Activated CD8-positive, alpha-beta memory T cell treated with anti-CD3 and anti-CD28 coated beads, Interleukin-2, amount 50 U/mL, for 48 hours (primary cell): ENCODE measurements around the gene NDUFB2.

Source experiments
- DNase-seq: peaks from one replicate; pipeline ENCODE4 v3.0.0-alpha.2; 2020

The NDUFB2 gene

GRCh38 chr7:140745266-140746058 is 49.0 kb downstream of the NDUFB2 start:
- DNase-seq: no peak

- DNase-seq: no peak
Measured at GRCh38 chr7:140746751-140747150, 50.2 kb downstream of the NDUFB2 start.

GRCh38 chr7:140752533-140752932 is 56.0 kb downstream of the NDUFB2 start:
- DNase-seq: no peak

DNA sequence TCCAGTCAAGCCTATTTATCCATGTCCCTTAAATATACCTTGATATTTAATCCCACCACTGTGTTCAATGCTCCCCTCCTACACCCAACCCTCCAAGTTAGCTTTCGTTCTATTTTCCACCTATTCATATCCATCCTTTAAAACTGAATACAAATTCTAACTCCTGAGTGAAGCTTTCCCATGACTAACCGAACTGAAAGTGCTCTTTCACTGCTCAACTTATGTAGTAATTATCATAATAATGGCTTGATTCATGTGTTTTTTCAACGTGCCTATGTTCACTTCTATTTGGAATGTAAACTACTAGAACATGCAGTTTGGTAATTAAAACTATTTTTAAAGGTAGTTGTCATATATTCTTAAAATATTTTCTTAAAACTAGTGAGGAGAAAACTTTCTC is 58.0 kb downstream of the NDUFB2 start:
- no peak for DNase-seq
